Measurements from ENCODE around the gene LLGL2.

The LLGL2 gene

GRCh38 chr17:75616521-75617122 is 91.1 kb downstream of the LLGL2 start:
- DNase-seq (ENCODE audit: low read depth in 2 of 2): no peak
- H3K4me3 ChIP-seq (replicated peaks in 1 of 2; ENCODE audit: low read depth in 2 of 2, low read length in 2 of 2): no peak overlapping the region
- TF ChIP-seq CTCF (IDR thresholded peaks at IDR 0.05; ENCODE audit: low read depth, low read length): no peak

GRCh38 chr17:75617218-75617617 is 91.7 kb downstream of the LLGL2 start:
- H3K4me3 ChIP-seq (replicated peaks in 1 of 2; ENCODE audit: low read depth in 2 of 2, low read length in 2 of 2): no peak overlapping the region

GRCh38 chr17:75617675-75618074 is 92.2 kb downstream of the LLGL2 start:
- TF ChIP-seq CTCF (IDR thresholded peaks at IDR 0.05; ENCODE audit: low read depth, low read length): no peak
- no peak for DNase-seq (ENCODE audit: low read depth in 2 of 2)

More at GRCh38 chr17:75617218-75617617, 91.7 kb downstream of the LLGL2 start:
- DNase-seq (ENCODE audit: low read depth in 2 of 2): no peak
- no peak for TF ChIP-seq CTCF (IDR thresholded peaks at IDR 0.05; ENCODE audit: low read depth, low read length)

GRCh38 chr17:75619506-75620431 is 94.3 kb downstream of the LLGL2 start:
- H3K4me3 ChIP-seq (replicated peaks in 1 of 2; ENCODE audit: low read depth in 2 of 2, low read length in 2 of 2): no peak overlapping the region
- peak; percentile 52 for TF ChIP-seq CTCF (IDR thresholded peaks at IDR 0.05; ENCODE audit: low read depth, low read length)
- peak; percentile 35 to 43 for DNase-seq (ENCODE audit: low read depth in 2 of 2)

More at GRCh38 chr17:75617675-75618074, 92.2 kb downstream of the LLGL2 start:
- H3K4me3 ChIP-seq (replicated peaks in 1 of 2; ENCODE audit: low read depth in 2 of 2, low read length in 2 of 2): no peak overlapping the region

GRCh38 chr17:75621489-75621888 is 96.0 kb downstream of the LLGL2 start:
- DNase-seq (ENCODE audit: low read depth in 2 of 2): no peak
- no peak overlapping the region for H3K4me3 ChIP-seq (replicated peaks in 1 of 2; ENCODE audit: low read depth in 2 of 2, low read length in 2 of 2)
- no peak for TF ChIP-seq CTCF (IDR thresholded peaks at IDR 0.05; ENCODE audit: low read depth, low read length)

- TF ChIP-seq CTCF (IDR thresholded peaks at IDR 0.05; ENCODE audit: low read depth, low read length): no peak
- DNase-seq (ENCODE audit: low read depth in 2 of 2): no peak
- no peak overlapping the region for H3K4me3 ChIP-seq (replicated peaks in 1 of 2; ENCODE audit: low read depth in 2 of 2, low read length in 2 of 2)
Observed at GRCh38 chr17:75622076-75622475, 96.6 kb downstream of the LLGL2 start.

Data from cardiac fibroblast (primary cell).